NCI-H524 treated with DMSO at 0.1 percent for 48 hours (cell line): ENCODE measurements around the gene IGF1R.

ENCODE experiments used
- DNase-seq: peaks from one replicate; lab custom pipeline; 2025; lab: John Stamatoyannopoulos, UW

IGF1R gene

DNA sequence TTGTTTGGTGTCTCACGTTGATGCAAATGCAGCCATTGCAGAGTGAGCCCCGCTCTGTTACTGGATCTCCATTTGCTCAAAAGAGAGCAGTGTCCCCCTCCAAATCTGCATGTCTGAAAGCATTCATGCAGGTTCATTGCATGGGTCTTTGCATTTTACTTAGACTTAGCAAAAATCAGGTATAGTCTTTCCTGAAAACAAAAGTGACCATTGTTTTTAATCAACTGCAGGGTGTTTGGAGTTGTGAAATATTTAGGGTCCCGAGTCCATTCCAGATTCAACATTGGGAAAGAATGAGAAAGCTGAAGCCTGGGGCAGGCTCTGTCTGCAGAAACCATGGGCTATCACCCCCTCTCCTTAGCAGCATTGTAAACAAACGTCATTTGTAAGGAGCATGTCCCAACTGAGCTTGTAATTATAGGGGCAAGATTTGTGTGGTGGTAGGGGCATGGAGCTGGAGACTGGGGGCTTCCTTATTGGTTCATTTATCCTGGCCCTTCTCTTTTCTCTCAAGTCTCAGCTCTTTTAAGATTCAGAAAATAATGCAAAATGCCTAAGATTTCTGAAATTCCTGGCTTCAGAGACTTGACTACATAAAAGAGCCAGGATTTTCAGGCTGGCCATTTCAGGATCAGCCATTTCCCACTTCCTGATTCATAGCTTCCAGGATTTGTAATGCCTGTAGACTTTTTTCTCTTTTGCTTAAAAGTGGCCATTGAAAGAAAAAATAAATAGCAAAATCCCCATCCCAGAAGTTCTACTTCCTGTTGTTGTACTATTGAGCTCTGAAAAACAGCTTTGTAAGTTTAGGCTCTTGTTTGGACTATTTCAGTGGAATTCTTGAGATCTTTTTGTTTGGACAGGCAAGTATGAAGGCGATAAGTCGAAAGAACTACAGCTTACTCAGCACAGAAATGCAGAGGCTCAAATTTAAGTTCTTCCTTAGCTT, 23.0 kb downstream of the IGF1R start:
- no peak for DNase-seq

DNA sequence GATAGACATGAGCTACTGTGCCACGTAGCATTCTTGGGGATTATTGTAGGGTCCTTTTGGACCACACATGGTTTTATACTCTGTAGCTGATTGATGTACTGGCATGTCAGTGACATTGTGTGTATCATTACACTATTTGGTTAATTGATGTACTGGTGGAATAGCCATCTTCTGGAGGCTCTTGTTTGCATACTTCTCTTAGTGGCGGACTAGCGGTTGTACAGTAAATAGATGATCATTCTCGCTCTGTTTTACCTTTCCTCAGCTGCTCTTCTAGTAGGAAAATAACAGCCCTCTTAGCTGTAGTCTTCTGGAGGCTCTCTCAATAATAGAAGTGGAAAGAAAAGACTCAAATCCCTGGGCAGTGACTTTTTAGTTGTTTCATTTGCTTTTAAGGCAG, 24.8 kb downstream of the IGF1R start:
- no peak for DNase-seq

GRCh38 chr15:98674336-98674735, 26.0 kb downstream of the IGF1R start:
- DNase-seq: no peak

DNA sequence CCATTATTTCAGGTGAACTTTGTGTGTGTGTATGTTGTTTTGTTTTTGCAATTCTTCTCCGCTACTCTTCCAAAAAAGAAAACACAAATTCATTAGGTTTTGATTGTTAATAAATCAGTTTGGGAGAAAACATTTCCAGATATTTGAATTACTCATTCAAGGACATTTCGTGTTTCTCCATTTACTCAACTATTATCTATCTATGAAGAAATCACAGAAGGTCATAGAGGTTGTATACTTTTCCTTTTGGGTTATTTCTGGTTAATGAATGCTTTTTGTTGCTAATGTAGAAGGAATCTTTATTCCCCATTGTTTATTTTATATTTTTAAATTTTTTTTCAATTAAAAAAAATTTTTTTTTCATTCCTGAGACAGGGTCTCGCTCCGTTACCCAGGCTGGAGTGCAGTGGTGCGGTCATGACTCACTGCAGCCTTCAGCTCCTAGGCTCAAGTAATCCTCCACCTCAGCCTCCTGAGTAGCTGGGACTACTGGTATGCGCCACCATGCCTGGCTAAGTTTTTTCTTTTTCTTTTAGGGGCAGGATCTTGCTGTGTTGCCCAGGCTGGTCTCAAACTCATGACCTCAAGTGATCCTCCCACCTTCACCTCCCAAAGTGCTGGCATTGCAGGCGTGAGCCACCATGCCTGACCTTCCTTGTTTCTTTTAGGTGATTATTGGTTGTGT, 28.4 kb downstream of the IGF1R start:
- DNase-seq: no peak

- DNase-seq: no peak
Measured at GRCh38 chr15:98677345-98678059, 29.2 kb downstream of the IGF1R start.

GRCh38 chr15:98678484-98678883, 30.1 kb downstream of the IGF1R start:
- no peak for DNase-seq

- no peak for DNase-seq
Measured at GRCh38 chr15:98681061-98681460, 32.7 kb downstream of the IGF1R start.

- no peak for DNase-seq
Measured at GRCh38 chr15:98682992-98683701, 34.8 kb downstream of the IGF1R start.

DNA sequence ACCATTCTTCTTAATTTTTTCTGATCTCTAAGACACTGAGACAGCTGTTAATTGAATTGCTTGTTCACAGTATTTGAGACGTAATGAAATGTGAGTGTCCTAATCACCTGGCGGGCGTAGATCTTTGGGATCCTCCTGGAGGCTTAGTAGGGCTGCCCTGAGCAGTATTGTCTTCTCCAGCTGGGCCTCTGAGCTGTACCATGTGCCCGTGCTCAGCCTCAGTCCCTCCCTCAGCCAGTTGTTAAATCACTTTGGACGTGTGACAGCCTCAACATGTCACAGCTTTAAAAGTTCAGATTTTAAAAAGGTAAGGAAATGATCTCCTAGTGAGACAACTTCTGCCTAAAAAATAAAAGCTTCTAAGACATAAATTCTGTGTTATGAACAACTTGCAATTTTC, 35.5 kb downstream of the IGF1R start:
- DNase-seq: peak; percentile 25

GRCh38 chr15:98684436-98684835, 36.1 kb downstream of the IGF1R start:
- DNase-seq: no peak

GRCh38 chr15:98684995-98685525, 36.7 kb downstream of the IGF1R start:
- no peak for DNase-seq

GRCh38 chr15:98686983-98687382, 38.6 kb downstream of the IGF1R start:
- DNase-seq: no peak

GRCh38 chr15:98689431-98689861, 41.1 kb downstream of the IGF1R start:
- no peak for DNase-seq

DNA sequence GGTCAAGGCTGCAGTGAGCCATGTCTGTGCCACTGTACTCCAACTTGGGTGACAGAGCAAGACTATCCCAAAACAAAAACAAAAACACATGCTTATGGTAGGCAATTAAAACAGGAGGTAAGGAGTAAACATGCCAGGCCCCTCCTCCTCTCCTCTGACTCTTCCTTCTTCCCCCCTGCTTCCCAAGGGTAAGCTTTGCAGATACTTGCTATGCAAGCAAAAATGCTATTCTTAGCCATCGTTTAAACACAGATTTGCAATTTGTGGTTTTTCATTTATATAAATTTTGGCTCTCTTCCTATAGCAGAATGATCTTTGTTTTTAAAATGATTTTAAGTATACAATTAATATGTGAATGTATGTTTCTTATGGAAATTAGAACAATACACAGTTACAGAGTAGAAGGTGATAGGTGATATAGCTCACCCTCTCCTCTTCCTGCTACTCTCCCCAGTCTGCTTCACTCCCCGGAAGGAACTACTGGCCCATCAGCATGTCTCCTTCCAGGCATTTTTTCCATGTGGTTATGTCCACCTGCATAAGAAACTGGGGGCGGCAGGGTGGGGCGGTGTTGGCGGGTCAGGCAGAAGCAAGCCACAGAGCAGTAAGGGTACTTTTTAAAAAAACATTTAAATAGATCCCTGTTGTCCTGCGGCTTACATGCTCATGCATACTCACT, 42.1 kb downstream of the IGF1R start:
- DNase-seq: no peak

- no peak for DNase-seq
Measured at GRCh38 chr15:98692213-98692612, 43.9 kb downstream of the IGF1R start.

DNA sequence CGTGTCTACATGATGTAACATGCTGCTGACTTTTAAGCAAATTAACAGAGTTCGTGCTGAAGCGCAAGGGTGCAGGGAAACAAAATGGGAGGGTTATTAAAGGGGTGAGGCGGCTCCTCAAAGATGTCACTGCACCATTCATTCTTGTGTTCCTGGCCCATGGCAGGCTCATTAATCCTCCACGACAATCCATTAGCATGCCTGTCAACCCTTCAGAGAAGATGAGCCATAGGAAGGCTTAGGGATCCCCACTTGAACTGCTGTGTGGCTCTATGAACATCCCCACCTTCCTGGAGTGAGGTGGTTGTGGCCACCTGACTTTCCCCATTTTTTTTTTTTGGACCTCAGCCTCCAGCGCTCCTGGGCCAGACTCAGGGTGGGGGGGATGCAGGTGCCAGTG, 45.8 kb downstream of the IGF1R start:
- DNase-seq: no peak

GRCh38 chr15:98698792-98699191, 50.5 kb downstream of the IGF1R start:
- DNase-seq: no peak

GRCh38 chr15:98699591-98700424, 51.5 kb downstream of the IGF1R start:
- no peak for DNase-seq

DNA sequence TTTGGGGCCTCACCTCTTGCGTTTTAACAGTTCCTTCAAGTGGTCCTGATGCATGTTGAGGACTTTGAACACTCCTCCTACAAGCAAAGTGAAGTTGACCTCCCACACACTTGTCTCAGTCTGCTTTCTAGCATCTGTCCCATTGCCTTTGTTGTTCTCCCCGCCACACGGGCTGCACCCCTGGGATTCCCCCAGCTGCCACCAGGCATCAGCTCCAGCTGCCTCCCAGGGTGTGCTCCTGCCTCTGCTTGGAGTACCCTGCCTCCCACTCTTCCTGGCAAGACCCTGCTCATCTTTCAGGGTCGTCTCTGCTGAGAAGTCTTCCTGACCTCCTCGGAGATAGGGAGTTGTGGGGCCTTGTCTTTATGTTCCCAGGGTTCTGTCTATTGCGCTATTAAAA, 52.2 kb downstream of the IGF1R start:
- DNase-seq: peak; percentile 65

DNA sequence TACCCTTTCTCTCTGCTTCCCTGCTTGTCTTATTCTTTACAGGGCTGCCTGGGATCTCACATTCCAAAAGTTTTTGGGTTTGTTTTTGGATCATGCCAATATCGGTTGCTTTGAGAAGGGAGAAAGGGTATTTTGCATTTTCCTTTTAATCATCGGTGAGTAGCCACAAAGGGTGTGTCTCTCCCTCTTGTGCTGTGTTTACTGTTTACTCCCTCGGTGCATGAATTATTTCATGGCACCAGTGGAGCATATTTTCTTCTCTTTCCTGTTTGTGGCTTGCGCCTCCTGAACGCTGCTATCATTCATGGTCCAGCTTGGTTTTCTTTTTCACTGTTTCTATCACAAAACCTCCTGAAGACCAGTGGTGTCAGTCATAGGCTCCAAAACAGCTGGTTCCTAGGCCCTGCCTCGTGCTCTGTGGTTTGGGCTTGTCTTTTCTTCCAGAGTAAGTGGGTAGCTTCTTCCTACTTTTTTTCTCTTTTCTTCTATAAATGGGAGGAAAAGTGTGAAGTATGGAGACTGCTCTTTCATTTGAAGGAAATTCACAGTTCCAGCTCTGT, 54.9 kb downstream of the IGF1R start:
- DNase-seq: no peak
